Hematopoietic multipotent progenitor cell (in vitro differentiated cells): ENCODE data around the gene CDYL2. TPM values are rescaled to one million over a fixed set of nuclear protein-coding genes. Genes with fewer than 3 reads are reported as not detected.

Experiments
- DNase-seq, 3 donors: peaks; one replicate each; pipeline ENCODE4 v3.0.0-alpha.2; 2011 to 2015; ENCODE audit warnings: low read depth in 2 of 3, low spot score in 2 of 3
- total RNA-seq: library from RNA; depleted of rRNA; stranded (reverse); fragments of >200 nt; gene quantifications from one replicate; pipeline ENCODE4 v1.2.3, GENCODE V29; 2012

The CDYL2 gene
- total RNA-seq, 1 donor: 13.5 TPM

GRCh38 chr16:80681436-80681835 is 123.0 kb downstream of the CDYL2 start:
- DNase-seq: no peak

- DNase-seq: no peak
These were observed 123.6 kb downstream of the CDYL2 start for GRCh38 chr16:80680839-80681238.

GRCh38 chr16:80680046-80680445 is 124.4 kb downstream of the CDYL2 start:
- no peak for DNase-seq

GRCh38 chr16:80674884-80675283 is 129.5 kb downstream of the CDYL2 start:
- DNase-seq: no peak

- no peak for DNase-seq
These were observed 132.0 kb downstream of the CDYL2 start for GRCh38 chr16:80672379-80672778.

GRCh38 chr16:80671281-80671849 is 133.0 kb downstream of the CDYL2 start:
- DNase-seq: peak in 1 of 3 donors; percentile 59

GRCh38 chr16:80670170-80670865 is 134.1 kb downstream of the CDYL2 start:
- peak in 1 of 3 donors; percentile 29 for DNase-seq

- DNase-seq: no peak
These were observed 134.7 kb downstream of the CDYL2 start for GRCh38 chr16:80669673-80670072.

- no peak for DNase-seq
These were observed 136.5 kb downstream of the CDYL2 start for GRCh38 chr16:80667925-80668324.

- DNase-seq: no peak
These were observed 137.2 kb downstream of the CDYL2 start for GRCh38 chr16:80667251-80667560.

- no peak for DNase-seq
These were observed 137.8 kb downstream of the CDYL2 start for GRCh38 chr16:80666378-80667250.

- no peak for DNase-seq
These were observed 139.0 kb downstream of the CDYL2 start for GRCh38 chr16:80665356-80665755.

- no peak for DNase-seq
These were observed 139.6 kb downstream of the CDYL2 start for GRCh38 chr16:80664786-80665185.

- no peak for DNase-seq
These were observed 140.2 kb downstream of the CDYL2 start for GRCh38 chr16:80664226-80664625.

- no peak for DNase-seq
These were observed 141.3 kb downstream of the CDYL2 start for GRCh38 chr16:80663078-80663477.

GRCh38 chr16:80659865-80660264 is 144.5 kb downstream of the CDYL2 start:
- DNase-seq: no peak

- peak in 1 of 3 donors; percentile 22 for DNase-seq
These were observed 147.7 kb downstream of the CDYL2 start for GRCh38 chr16:80656711-80657150.

GRCh38 chr16:80656161-80656560 is 148.2 kb downstream of the CDYL2 start:
- DNase-seq: no peak

- DNase-seq: no peak
These were observed 148.6 kb downstream of the CDYL2 start for GRCh38 chr16:80655751-80656150.

GRCh38 chr16:80654094-80654862 is 150.1 kb downstream of the CDYL2 start:
- DNase-seq: no peak

GRCh38 chr16:80652441-80652840 is 152.0 kb downstream of the CDYL2 start:
- no peak for DNase-seq
